GM19043 (cell line): ENCODE results near the gene PTPA.
"Not testable (repeated sequence)": the region's sequence is repeated elsewhere in the genome, so short reads cannot be mapped to it uniquely, and the experiment has no call there.

Experiments
- ATAC-seq: cut with Tn5 transposase; IDR thresholded peaks from one replicate; pipeline ENCODE4 v1.9.1; 2021; ENCODE audit warnings: low read depth; ENCODE audit not compliant: unreplicated experiment

PTPA gene

DNA sequence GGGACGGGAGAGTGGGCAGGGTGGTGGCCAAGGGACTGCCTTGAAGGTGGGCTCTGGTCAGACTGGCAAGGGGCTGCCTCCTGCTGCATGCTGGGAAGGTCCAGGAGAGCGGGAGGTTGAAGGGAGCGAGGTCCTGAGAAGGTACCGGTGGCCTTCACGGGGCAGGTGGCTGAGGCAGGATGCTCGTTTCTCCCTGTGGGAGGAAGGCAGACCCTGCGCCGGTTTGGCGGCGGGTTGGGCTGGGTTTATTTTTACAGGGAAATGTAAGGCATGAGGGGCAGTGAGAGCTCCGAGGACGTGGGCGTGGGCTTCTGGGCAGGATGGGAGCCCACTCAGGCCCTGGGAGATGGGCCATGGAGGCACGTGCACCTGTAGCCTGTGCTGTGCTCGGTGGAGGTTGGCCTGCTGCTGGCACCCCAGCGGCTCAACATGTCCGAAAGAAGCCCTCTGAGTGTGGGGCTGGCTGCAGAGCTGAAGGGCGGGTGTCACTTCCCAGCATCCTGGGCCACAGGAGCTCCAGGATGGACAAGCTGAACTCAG lies 39.5 kb downstream of the PTPA start:
- no peak for ATAC-seq

DNA sequence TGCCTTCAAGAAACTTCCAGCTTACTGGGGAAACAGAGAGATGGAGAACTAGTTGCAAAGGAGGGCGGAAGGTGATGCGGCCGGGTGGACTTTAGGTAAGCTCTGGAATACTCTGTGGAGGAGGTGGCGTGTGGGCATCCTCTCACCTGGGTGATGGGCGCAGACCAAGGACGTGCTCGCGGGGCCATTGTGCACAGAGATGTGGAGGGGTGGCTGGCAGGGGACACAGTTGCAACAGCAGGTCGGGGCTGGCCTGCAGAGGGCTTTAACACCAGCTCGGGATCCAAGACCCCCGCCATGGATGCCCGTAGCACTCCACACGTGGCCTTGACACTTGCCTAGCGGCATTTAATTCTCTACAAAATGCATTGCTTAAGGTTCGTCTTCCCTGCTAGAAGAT lies 40.3 kb downstream of the PTPA start:
- ATAC-seq: no peak

DNA sequence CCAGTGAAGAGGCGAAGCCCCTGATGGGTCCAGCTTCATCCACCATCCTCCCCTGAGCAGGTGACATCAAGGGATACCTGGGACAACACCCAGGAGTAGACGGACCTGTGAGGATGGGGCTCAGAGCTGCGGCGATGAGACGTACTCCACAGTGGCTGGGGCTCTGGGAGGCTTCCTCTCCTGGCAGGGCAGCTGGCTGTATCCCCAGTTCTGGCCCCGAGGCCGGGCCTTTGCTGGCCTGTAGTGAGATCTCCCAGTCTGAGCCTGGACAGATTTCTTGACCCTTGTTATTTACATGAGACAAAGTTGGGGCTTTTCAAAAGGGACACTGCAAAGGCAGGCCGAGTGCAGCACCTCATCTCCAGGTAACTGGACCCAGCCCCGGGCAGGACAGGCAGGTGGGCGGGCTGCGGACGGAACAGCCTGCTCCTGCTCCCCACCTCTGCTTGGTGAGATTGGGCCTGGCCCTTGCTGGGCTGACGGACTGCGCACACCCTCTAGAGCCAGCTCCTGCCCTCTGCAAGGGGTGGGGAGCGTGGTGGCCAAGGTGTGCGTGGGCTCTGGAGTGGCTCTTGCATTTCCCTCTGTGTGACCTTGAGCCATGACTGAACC lies 43.8 kb downstream of the PTPA start:
- no peak for ATAC-seq

DNA sequence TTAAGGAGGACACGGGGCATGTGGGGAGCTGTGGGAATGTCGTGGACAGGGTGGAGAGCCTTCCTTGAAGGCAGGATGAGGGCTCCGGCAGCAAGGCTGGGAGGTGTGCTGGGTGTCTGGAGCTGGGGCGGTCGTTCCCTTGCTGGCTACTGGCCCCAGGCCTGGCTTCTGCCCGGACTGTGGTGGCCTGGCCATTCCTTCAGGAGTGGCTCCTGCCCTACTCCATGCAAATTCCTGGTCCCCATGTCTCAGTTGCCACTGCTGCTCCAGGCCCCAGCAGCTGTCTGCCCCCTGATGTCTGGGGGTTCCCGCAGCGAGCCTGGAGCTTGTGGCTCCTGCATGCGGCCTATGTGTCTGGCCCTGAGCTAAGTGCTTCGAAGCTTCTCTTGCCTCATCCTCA lies 44.9 kb downstream of the PTPA start:
- no peak for ATAC-seq

DNA sequence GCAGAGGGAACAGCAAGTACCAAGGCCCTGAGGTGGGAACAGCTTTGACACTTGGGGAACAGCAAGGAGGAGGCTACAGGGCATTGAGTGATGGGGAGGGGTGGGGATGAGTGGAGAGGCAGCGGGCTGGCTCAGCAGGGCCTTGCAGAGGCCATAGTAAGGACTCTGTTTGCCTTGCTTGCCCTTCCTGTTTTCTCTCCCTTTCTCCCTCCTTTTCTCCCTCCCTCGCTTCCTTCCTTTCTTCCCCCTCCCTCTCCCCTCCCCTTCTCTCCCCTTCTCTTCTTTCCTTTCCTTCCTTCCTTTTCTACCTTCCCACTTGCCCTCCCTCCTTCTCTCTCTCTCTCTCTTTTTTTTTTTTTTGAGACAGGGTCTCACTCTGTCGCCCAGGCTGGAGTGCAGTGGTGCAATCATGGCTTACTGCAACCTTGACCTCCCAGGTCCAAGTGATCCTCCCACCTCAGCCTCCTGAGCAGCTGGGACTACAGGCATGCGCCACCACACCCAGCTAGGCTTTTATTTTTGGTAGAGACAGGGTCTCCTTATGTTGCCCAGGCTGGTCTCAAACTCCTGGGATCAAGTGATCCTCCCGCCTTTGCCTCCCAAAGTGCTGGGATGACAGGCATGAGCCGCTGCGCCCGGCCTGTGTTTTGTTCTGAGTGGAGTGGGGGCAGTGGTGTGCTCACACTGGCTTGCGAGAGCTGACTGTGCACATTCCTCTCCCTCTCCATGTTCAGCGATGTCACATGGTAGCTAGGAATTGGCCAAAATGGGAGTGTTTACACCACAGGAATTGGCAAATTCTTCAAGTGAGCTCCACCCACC lies 49.7 kb downstream of the PTPA start:
- no peak for ATAC-seq

DNA sequence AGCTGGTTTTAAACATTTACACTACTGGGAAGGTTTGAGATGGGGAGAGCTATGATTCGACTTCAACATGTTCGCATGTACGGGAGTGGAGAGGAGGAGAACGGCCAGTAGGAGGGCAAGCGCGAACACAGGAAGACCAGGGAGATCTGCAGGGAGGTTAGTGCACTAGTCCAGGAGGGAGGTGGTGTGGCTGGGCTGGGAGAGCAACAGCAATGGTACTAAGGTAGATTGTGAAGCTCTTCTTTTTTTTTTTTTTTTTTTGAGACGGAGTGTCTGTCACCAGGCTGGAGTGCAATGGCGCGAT lies 50.3 kb downstream of the PTPA start:
- ATAC-seq: no peak

DNA sequence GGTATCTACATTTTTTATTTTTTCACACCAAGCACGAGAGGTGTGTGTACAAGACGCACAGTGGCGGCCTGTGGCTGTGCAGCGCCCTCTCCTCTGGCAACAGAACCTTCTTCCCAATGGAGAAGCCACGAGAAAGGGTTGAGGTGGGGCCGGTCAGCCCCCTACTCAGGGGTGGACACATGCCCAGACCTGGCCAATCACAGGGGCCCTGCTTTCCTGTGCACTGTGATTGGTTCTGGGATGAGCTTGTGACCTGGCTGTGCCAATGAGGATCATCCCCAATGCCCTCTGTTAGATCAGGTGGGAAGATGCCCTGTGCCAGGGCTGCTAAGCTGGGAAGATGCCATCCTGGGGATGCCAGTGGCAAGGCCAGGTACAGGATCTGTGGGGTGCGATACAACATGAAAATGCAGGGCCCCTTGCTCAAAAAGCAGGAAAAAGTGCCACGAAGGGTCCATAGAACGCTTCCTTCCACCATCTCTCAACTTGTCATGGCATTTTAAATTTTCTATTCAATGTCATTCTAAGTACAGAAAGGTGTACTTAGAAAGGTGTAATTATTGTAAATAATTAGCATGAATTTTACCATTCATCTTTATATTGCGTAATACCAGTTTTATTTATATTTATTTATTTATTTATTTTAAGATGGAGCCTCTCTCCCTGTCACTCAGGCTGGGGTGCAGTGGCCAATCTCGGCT lies 51.4 kb downstream of the PTPA start:
- ATAC-seq: no peak

DNA sequence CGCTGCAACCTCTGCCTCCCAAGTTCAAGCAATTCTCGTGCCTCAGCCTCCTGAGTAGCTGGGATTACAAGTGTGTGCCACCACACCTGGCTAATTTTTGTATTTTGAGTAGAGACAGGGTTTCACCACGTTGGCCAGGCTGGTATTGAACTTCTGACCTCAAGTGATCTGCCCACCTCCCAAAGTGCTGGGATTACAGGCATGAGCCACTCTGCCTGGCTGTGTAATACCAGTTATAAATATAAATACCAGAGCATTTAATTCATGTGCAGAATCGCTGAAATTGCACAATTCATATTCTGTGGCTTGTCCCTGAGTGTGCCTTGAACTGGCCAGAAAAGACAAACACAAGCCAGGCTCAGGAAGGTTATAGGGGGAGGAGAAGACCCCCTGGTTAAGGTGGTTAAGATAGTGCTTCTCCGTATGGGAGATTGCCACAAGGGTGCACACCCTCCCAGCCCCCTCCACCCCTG lies 52.0 kb downstream of the PTPA start:
- not testable (repeated sequence) for ATAC-seq

DNA sequence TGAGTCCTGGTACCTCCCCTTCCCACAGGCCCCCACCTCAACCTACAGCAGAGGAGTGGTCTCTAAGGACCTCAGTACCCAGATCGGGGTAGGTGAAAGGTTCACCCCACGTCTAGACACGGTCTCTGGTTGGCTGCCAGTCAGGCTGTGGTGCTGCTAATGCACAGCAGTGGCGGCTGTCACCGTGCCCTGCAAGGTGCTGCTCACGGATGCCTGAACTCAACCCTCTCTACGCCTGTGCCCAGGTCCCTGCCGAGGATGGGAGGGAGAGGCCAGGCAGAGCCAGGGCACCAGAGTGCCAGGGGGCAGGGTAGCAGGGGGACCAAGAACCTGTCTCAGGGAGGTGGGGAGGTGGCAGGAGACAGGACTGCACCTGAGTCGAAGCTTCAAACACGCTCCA lies 52.5 kb downstream of the PTPA start:
- no peak for ATAC-seq

DNA sequence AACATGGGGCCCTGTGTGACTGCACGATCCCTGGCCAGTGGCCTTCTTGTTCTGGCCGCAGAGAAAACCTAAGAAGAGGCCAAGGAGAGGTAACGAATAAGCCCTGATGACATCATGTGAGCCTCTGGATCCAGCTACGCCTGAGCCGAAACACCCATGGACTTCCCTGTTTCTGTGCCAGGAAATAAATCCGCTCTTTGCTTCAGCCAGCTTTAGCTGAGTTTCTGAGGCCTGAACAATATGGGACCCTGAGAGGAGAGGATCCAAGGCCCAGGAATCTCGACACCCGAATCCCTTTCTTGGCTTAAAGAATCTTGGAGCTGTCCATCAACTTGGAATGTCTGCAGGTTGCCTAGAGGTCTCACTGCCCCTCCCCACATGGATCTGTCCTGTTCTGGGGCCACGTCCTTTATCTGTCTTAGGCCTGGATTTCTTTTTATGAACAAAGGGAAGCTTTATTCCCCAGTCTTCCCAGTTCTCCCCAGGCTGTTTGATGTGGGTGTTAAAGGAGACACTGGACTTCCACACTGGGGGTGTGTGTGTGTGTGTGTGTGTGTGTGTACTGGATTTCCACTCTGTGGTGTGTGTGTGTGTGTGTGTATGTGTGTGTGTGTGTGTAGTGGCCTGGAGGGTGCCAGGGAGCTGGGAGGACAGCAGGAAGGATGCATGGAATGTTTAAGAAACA lies 53.2 kb downstream of the PTPA start:
- ATAC-seq: no peak

DNA sequence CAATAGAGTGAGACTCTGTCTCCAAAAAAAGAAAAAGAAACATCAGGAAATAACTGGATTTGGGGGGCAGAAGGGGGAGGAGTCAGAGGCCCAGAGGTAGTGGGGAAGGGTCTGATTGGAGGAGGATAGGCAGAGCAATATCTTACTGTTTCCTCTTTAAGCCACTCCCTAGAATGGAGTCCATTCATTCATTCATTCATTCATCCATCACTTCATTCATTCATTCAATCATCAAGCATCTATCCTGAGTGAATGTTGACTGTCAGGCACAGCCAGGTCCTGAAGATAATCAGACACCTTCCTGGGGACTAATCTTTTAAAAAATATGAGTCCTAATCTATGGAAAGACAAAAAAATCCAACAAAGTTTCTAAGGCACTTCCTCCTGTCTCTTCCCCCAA lies 54.0 kb downstream of the PTPA start:
- no peak for ATAC-seq

DNA sequence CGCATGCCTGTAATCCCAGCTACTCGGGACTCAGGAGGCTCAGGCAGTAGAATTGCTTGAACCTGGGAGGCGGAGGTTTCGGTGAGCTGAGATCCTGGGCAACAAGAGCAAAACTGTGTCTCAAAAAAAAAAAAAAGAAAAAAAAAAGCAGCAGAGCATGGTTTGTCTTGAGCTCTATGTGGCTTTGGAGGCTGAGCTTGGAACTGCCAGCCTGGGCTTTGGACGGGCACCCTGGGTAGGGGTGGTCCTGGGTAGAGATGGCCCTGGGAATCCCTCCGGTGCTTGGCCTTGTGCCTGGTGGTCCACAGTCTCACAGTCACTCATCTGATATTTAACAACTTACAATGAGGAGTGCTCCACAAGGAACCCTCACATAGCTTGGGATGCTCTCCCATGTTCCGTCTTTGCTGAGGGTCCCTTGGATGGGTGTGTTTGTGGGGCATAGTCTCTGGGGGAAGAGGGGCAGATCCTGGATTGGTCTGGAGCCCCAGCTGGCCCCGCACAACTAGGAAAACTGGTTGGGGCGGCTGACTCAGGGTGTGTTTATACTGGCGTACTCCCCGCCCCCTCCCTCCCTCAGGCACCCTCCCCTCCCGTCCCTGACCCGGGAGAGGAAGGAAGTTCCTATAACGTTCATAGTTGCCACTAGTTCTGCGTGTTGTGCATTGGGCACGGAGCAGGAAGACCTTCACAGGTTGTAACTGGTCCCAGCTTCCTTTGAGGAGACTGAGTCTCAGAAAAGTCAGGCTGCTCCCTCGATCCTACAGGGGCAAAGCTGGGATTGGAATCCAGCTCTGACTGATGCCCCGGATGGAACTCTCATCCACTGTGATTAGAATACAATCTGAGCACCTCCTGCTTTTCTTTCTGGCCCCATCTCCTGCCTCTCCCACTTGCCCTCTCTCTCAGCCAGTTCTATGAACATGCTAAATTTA lies 55.7 kb downstream of the PTPA start:
- ATAC-seq: no peak

DNA sequence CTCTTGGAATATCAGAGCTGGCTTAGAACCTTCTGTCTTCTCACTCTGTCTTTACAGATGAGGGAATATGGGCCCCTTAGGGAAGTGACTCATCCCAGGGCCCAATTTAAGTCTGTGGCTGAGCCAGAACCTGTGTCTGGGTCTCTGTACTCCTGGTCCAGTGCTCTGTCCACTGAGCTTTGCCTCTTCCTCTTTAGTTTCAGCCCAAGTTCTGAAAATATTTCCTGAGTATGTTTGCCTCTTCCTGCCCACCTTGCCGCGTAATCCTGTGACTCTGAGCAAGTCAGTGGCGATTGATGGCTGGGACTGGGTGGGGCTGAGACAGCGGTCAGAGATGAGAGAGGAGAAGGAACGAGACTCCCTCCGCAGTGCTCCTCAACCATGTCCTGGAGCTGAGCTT lies 59.0 kb downstream of the PTPA start:
- no peak for ATAC-seq

DNA sequence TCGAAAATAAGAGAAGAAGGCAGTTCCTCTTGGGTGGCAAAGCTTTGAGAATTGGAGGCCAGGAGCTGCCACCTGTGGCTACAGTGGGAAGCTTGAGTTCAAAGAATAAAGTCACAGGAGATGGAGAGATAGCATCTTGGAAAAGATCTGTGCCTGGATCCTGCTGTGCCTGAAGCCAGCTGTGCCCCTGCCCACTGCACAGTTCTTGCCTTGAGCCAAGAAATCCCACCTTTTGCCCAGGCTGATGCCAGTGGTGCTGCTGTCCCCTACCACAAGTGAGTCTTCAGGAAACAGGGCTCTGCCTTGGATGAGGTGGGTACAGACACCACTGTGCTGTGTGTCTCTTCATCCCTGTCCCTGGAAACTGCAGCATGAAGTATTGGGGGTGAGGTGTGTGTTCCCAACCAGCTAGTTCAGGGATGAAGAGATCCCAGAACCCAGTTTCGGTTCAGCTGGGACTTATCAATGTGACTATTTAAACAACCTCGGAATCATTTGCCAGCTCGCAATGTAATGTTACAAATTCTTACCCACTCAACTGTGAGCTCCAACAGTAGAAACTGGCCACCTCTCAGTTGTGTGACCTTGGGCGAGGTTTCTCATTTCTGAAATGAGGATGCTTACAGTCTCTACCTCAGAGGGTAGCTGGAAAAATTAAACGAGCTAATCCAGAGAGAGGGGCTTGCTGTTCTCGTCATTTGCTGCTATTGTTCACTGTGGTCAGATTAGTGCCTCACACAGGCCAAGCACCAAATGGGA lies 61.0 kb downstream of the PTPA start:
- no peak for ATAC-seq

DNA sequence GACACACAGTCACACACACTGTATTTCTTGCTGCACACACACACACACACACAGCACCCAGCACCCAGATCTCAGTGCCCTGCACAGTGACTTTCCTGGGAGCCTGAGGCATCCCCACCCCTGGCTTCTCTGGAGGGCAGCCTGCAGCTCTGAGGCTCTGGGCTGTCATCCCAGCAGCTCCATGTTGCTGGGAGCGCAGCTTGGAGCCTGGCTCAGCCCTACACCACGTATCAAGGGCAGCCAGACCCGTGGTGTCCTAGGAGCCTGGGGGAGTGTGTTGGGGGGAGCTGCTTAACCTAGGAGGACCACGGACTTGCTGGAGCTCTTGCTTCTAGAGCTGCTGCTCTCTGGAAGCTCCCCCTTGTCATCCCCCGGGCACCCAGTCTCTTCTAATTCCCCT lies 61.6 kb downstream of the PTPA start:
- ATAC-seq: no peak

DNA sequence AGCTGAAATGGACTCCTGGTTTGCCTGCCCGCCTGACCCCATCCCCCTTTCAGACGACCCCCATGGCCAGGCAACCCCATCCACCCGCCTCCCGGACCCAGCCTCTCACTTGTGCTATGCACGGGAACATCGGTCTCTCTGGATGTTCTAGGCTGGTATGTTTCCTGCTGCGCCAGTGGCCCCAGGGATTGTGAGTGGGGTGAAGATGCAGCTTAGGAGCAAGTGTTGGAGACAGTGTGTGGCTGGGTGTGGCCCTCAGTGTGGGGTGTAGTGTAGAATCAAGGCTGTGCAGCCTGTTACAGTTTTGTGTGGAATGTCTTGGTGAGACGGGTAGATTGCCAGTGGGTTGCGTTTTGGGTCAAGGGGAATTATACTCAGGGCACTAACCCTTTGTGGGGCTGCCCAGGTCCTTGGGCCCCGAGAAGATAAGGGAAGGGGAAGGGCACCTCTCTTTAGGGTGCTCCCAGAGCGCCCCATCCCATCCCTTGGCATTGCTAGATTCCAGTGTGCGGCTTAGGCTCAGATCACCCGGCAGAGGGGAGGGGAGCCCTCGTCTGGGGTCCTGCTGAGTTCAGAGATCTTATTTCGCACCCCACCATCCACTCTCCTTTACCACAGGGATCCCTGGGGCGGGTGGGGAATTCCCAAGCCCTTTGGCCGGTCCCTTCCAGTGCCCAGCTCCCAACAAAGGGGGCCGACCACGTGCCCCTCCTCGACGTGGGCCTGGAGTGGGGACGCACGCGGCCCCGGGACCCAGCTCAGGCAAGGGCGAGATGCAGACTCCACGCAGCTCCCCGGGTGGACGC lies 62.3 kb downstream of the PTPA start:
- no peak for ATAC-seq

DNA sequence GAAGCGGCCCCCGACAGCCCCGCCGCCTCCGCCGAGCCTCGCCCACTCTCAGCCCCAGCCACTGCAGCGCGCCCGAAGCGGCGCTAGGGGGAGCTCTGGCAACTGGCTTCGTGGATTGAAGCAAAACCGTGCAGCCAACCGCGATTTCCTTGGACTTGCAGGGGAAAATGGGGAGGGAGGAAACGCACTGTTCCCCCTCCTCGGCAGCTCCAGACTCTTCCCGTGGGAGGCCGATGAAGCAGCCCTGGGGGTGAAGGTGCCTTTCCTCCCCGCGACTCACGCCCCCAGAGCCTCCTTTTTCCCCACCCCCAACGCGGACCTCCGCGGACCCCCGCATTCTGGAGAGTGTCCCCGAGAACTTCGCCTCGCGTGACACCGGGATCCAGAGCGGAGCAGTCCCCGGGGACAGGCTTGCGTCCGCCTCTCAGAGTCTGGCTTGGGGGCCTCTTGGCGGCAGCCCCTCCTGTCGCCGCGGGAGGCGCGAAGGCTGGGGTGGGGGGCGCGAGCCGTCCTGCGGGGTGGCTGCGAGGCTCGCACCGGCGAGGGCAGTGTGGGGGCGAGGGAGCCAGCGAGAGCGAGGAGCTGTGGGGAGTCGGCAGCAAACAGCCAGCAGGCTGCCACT lies 63.0 kb downstream of the PTPA start:
- no peak for ATAC-seq
